Nasal cavity respiratory epithelium epithelial cell of viscerocranial mucosa (primary cell): ENCODE results near the gene RASAL1. TPM values are rescaled to one million over a fixed set of nuclear protein-coding genes. Genes with fewer than 3 reads are reported as not detected.

Experiments
- total RNA-seq: library from RNA; depleted of rRNA; stranded (reverse); fragments of >200 nt; gene quantifications from 2 replicates; pipeline ENCODE4 v1.2.3, GENCODE V29; 2014

RASAL1 gene
- total RNA-seq, result 0.68 and 1.8 TPM in 2 replicates

DNA sequence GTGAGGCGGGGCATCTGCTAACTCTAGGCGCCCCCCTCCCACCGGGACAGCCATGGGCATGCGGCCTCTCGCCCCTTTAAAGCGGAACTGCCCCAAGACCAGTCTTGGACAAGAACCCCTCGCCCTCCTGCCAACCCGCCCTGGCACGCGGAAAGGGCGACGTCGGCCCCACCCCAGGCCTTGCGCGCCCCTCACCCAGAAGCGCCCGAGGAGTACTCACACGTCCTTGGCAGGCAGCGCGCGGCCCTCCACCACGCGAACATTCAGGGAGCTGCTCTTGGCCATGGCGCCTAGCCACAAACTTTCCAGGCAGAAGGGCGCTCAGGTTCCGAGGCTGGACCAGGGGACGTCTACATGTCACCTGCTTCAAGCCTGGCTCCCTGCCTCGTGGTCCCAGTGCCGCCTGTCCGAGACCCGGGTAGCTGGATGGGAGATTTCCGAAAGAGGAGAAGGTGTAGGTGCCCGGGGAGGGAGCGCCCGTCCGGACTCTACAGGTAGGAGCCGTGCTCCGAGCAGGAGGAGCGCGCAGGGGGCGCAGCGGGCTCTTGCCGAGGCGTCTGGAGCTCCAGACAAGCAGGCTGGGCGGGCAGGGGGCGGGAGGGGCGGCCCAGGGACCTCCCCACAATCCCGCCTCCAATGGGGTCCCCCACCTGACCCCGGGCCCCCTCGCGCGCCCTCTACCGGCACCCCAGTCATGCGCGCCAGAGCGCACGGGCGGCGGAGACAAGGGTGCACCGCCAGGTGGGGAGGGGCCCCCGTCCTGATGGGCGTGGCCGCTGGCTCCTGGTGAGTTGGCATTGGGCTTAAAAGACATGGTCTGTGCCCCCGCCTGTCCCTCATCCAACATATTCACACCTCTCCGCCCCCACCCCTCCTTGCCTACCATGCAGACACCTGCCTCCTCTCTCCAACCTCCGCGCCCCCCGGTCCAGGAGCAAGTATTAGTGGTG is at the start of gene RASAL1:
Gene RASAL1 (minus strand): TSS at position 584 of the 950 bp plus-strand sequence. CDS start 299 bp downstream, at position 285.

GRCh38 chr12:113149361-113150150 is 14.0 kb upstream of the RASAL1 start, which contains the start of gene CFAP73:
Gene CFAP73 (plus strand): TSS chr12:113149724. CDS start chr12:113149858, 134 bp downstream.

GRCh38 chr12:113056631-113057488 is 78.7 kb downstream of the RASAL1 start, which contains the start of gene DTX1:
Gene DTX1 (plus strand): TSS chr12:113056730. CDS start chr12:113058193, 1,463 bp downstream.

Other genes with a start within 250 kb of the RASAL1 start
- gene OAS1, start 228.8 kb downstream of the RASAL1 start, total RNA-seq, result 5.1 and 12.0 TPM in 2 replicates
- gene OAS3, start 197.3 kb downstream of the RASAL1 start, total RNA-seq, result 4.8 and 16.0 TPM in 2 replicates
- gene OAS2, start 157.2 kb downstream of the RASAL1 start, total RNA-seq, result 3.1 and 11.1 TPM in 2 replicates
- not detected in 2 replicates for gene DTX1, start 79.0 kb downstream of the RASAL1 start, total RNA-seq
- not detected in 2 replicates for gene CFAP73, start 14.0 kb upstream of the RASAL1 start, total RNA-seq
- gene DDX54, start 49.7 kb upstream of the RASAL1 start, total RNA-seq, result 41.0 and 46.9 TPM in 2 replicates
- gene RITA1, start 50.0 kb upstream of the RASAL1 start, total RNA-seq, result 18.5 and 30.8 TPM in 2 replicates
- 7.9 and 32.4 TPM in 2 replicates for gene TPCN1, start 85.7 kb upstream of the RASAL1 start, total RNA-seq
- gene SLC8B1, start 199.3 kb upstream of the RASAL1 start, total RNA-seq, result 14.7 and 27.1 TPM in 2 replicates
- gene PLBD2, start 222.8 kb upstream of the RASAL1 start, total RNA-seq, result 8.5 and 37.7 TPM in 2 replicates